ENCODE data around the gene GPR160.

GRCh38 chr3:170130532-170130931, 92.7 kb downstream of the GPR160 start:
- TF ChIP-seq CTCF (IDR thresholded peaks at IDR 0.05) (no peak), POLR2A (IDR thresholded peaks at IDR 0.05) (no peak)
